ENCODE results near the gene UBN1. TPM values are rescaled to one million over a fixed set of nuclear protein-coding genes. Genes with fewer than 3 reads are reported as not detected.
"Not testable (repeated sequence)": the region's sequence is repeated elsewhere in the genome, so short reads cannot be mapped to it uniquely, and the experiment has no call there.

Gene UBN1
- total RNA-seq, 1 donor from 2014 or later, result 45.2 TPM

DNA sequence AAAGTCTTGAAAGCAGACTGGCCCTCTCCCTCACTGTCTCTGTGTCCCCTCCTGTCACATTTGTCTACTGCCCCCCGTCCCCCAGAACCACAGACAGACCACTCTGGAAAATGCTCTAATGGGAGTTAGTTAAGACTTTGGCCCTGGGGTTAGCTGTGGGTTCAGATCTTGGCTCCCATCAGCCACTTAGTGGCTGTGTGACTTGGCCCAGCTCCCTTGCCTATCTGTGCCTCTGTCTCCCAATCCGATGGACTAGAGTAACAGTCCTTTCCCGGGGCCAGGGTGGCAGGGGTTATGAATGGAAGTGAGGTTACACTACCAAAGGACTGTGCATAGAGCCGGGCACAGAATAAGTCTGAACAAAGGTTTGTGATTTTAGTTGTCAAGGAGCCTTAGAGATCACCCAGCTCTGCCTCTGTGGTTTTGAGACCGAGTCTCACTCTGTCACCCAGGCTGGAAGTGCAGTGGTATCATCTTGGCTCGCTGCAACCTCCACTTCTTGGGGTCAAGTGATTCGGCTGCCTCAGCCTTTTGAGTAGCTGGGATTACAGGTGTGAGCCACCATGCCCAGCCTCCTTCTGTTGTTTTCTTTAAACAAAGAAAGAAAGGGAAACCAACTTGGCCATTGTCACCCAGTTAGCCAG lies 66.0 kb downstream of the UBN1 start:
- ATAC-seq (no peak), DNase-seq (ENCODE audit: missing footprints) (no peak)
- intact Hi-C loops (cut with DNase I), result no loop called here

DNA sequence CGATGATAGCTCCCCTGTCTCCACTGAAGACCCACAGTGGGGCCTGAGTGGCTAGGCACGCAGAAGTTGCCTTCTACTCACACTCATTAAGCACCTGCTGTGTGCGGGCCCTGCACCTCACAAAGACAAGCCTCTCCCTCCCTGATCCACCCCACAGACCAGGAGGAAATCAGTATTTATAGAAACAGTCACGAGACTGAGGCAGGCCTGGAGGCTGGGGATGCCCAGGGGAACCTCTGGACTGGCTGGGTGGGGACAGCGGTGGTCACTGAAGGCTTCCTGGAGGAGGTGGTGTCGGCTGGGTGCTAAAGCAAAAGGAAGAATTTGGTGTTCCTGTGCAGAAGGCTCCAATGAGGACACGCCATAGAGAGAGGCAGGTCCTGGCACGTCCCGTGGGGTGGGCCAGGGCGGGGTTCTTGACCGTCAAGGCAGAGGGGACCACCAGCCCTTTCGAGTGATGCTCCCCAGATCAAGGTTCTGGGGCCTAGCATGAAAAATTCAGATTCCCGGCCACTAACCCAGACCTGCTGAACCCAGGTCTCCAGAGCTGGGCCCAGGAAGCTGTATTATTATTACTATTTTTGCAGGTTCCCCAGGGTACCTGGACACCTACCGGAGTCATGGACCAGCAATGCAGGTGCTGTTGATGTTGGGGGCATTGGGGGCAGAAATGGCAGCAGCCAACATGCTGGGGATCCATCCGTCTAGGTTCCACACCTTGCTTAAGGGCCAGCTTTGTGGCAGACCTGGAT lies 66.7 kb downstream of the UBN1 start:
- no peak for ATAC-seq
- intact Hi-C loops (cut with DNase I), result no loop called here
- DNase-seq (ENCODE audit: missing footprints), result no peak

DNA sequence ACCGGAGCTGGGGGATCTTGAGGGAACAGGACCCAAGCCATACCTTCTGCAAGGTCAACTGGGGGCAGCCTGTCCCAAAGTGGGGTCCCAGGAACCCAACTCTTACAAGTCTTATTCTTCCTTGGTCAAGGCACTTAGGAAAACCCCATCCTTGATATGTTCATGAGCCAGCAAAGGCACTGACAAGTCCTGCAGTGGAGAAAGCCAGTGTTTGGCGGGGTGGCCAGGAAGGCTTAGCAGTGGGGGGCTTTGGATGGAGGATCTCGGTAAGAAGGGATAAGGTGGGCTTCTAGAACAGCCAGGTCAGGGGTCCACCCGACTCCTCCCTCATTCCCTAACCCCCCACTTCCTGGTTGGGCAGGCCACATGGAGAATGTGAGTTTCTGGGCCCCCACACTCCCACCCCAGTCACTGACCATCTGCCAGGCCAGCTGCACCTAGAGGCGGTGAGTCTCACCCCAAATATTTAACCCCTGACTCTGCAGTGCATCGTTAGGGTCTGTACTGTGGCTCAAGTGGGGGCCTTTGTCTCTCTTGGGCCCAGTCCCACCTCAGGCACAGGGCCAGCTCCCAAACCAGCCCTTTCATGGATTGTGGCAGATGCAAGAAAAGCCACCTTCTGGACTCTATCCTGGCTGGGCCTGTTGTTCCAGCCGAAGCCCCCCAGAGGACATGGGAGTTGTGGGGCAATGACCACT lies 67.4 kb downstream of the UBN1 start:
- intact Hi-C loops (cut with DNase I), result no loop called here
- DNase-seq (ENCODE audit: missing footprints) (no peak), ATAC-seq (no peak)

DNA sequence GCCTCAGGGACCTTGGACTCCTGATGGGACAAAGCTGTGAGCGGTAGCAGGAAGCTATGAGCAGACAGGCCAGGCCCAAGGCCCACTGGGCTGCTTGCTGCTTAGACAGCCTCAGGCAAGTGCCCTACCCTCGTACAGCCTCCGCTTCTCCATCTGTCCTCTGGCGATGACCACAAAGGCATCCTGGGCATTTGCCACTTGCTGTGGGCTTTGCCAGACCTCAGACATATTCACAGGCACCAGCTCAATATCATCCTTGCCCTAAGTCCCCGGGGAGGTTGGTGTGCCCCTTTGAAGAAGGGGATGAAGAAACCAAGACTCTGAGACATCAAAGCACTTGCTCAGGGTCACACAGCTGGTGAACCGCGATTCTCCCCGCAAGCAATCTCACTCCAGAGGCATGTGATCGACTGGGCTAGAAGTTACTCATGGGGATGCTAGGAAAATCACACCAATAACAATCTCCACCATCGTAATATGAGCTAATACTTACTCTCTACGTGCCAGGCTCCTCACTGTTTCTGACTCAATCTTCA lies 68.0 kb downstream of the UBN1 start:
- intact Hi-C loops (cut with DNase I), result no loop called here
- no peak for ATAC-seq

DNA sequence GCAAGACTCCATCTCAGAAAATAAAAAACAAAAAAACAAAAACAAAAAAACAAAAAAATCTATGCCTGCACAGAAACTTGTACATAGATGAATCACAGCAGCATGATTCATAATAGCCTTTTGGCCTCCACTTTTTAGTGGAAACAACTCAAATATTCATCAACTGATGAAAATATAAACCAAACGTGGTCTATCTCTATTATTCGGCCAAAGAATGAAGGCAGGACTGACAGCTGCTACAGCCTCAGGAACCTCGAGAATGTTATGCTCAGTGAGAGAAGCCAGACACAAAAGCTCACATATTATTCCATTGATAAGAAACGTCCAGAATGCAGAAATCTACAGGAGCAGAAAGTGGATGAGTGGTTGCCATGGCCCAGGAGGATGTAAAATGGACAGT lies 69.8 kb downstream of the UBN1 start:
- intact Hi-C loops (cut with DNase I), result no loop called here
- ATAC-seq (no peak), DNase-seq (ENCODE audit: missing footprints) (no peak)

More for the DNA sequence above, 68.0 kb downstream of the UBN1 start:
- no peak for DNase-seq (ENCODE audit: missing footprints)

DNA sequence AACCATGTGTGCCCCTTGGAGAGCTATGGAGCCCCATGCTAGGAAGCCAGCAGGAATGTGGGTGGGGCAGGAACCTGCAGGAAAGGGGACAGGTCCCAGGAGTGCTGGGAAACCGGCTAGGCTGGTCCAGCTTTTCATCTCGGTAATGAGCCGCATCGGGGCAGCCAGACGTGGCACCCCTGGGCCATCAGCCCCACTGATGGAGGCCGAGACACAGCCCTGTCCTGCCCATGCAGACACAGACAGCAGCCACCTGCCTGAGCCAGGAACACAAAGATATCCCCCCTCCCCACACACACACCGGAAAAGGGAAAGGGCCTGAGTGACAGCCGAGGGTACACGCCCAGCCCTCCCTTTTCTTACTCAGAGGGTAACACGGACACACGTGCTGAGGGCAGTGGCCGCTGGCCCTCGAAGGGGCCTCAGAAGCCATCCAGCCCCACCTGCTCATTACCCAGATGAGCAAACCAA lies 71.5 kb downstream of the UBN1 start:
- ATAC-seq (no peak), DNase-seq (ENCODE audit: missing footprints) (no peak)
- intact Hi-C loops (cut with DNase I), result no loop called here

DNA sequence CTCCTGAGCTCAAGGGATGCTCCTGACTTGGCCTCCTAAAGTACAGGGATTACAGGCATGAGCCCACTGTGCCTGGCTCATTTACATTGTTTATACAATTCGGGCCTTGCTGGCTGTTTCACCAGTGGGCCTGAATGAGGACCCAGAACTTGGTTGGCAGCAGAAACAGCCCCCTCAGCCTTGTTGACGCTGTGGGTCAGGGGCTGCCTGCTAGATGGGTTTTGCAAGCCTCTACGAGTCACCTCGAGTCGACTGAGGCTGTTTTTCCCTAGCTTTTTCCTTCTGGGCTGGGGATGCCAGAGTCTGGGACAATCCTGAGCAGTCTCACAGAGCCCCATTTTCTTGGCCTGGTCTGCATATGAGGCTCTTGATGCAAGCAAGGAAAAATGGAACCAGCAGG lies 73.5 kb downstream of the UBN1 start:
- intact Hi-C loops (cut with DNase I), result no loop called here
- no peak for ATAC-seq

DNA sequence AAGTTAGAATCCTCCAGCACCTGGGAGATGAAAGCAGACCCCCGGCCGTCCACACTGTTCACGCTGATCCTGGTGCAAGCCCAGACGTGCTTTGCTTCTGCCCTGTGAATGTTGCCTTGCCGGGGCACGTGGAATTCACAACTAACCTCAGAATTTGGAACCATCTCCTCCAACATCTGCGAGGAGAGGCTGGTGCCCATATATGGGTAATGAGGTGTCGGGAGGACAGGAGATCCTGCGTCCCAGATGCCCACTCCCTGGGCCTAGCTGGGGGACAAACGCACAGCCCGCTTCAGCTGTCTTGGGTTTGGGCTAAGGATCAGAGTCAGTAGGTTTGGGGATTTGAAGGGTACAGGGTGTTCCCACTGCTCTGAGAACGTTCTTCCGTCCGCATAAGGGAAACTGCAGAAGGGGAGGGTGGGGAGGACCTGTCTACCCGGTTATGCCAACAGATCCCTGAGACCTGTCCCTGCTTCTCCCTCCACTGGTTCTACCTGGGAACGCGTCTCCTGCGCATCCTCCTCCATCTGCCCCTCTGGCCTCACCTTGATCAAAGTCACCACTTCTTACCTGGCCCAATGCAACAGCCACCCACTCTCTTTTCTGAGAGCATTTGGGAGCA lies 75.6 kb downstream of the UBN1 start:
- ATAC-seq, result no peak
- intact Hi-C loops (cut with DNase I), result no loop called here
- no peak for DNase-seq (ENCODE audit: missing footprints)

More for the DNA sequence above, 73.5 kb downstream of the UBN1 start:
- no peak for DNase-seq (ENCODE audit: missing footprints)

DNA sequence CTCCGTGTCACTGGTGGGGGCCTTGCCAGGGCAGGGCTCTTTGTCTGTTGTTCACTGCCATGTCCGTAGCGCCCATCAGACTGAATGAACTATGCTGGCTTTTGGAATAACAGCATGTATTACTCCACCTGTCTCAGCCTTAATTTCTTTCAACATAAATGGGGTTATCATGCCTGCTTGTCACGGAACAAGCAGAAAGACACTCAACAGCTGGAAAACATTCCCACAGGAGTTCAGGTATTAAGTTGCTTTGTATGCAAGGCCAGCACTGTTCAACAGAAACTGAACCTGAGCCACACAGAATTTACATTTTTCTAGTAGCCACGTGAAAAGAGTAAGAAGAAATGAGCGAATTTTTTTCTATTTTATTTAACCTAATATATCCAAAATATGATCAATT lies 76.6 kb downstream of the UBN1 start:
- intact Hi-C loops (cut with DNase I), result no loop called here
- DNase-seq (ENCODE audit: missing footprints) (no peak), ATAC-seq (no peak)

DNA sequence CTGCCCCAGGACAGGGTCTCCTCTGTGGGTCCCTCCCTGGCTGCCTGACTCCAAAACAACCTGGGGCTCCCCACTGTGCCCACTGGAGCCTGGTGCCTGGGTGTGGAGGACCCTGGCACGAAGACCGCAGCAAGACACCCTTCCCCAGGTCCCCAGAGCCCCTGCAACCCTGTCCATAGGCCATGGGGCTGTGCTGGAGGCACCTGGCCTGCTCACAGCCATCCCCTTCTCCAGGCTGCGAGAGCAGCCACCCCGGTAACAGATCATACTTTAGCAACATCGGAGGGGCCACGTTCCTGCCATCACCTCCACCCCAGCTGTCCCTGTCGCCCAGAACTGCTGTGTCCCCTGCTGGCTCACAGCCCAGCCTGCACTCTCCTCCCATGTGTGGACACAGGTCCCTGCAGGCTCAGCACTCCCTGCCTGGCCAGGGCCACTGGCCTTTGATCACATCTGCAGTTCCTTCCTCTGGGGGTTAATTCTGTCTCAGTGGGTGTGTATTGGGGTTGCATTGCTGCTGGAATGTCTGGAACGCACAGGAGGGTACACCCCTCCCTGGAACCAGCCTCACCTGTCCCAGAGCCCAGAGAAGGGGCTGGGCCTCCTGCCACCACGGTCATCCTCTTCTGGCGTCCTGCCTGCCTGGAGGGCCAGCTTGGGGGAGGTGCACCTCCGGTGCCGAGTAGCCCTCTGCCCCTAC lies 77.5 kb downstream of the UBN1 start:
- ATAC-seq, result peak; percentile 27
- intact Hi-C loops (cut with DNase I), result no loop called here
- DNase-seq (ENCODE audit: missing footprints), result no peak

DNA sequence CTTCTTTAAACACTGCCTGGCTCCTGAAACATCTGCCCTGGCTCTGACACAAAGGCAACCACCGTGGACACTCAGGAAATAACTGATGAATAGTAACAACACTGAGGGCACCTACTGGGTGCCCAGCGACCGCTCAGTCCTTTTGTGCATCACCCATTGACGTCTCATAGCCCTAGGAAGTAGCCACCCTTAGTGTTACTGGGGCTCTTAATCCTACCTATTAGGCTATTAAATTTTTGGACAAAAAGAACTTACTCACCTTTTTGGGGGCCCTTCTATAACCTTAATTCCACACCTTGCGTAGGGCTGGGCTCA lies 78.0 kb downstream of the UBN1 start:
- intact Hi-C loops (cut with DNase I), result no loop called here
- ATAC-seq, result no peak
- no peak for DNase-seq (ENCODE audit: missing footprints)

DNA sequence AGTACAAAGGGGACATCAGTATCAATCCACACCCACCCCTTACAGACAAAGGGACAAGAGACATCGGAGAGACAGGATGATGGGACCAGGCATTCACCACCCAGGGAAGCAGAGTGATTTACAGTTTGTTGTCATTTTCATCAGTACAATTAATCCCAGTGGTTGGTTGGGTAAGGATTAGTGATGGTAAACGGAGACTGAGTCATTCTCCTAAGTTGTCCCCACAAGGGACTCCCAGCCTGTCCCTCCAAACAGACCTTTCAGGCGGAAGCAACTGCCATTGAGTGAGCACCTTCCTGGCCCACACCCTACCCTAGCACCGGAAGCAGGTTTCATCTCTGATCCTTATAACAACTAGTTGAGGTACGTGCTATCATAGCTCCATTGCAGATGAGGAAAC lies 78.5 kb downstream of the UBN1 start:
- ATAC-seq (no peak), DNase-seq (ENCODE audit: missing footprints) (no peak)
- intact Hi-C loops (cut with DNase I), result no loop called here

DNA sequence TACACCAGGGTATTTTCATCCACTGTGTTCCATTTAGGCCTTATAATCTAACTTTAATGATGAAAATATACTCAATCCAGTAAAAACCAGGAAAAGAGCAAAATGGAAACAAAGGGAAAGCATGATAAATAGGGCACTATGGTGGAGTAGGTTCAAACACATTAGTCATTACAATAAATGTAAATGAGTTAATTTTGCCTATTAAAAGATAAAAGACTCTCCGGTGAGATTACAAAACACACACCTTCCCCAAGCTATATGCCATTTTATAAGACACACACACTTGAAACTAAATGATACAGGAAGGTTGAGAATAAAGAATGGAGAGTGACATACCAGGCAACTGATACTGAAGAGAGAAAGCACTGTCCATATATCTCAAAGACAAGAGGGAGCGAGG lies 79.6 kb downstream of the UBN1 start:
- no peak for DNase-seq (ENCODE audit: missing footprints)
- intact Hi-C loops (cut with DNase I), result no loop called here
- ATAC-seq, result no peak

DNA sequence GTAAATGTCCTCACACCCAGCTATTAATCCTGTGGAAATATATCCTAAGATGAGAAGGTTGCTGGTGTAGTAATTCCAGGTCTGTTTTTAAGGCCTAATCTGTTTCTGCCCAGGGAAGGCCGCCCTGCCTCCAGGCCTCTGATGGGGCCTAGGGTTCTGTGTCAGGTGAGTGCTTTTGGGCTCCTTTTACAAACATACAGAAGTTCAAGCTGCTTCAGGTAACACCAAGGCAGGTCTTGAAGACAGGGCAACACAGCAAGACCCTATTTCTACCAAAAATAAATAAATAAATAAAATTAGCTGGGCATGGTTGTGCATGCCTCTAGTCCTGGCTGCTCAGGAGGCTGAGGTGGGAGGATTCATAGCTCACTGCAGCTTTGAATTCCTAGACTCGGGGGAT lies 80.4 kb downstream of the UBN1 start:
- DNase-seq (ENCODE audit: missing footprints) (no peak), ATAC-seq (no peak)
- intact Hi-C loops (cut with DNase I), result no loop called here

DNA sequence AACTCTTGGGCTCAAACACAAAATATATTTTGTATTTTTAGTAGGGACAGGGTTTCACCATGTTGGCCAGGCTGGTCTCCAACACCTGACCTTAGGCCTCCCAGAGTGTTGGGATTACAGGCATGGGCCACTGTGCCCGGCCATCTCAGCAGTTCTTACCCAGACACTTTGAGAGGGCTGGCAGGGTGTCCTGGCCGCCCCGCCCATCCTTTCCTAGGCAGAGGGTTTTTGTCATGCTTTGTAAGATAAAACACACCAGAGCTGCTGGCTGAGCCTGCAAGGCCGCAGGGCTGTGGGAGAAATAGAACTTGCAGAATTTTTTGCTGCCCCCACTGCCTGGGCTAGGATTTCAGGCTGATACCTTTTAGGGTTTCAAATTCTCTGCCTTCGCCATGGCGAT lies 80.9 kb downstream of the UBN1 start:
- DNase-seq (ENCODE audit: missing footprints), result no peak
- intact Hi-C loops (cut with DNase I), result no loop called here

DNA sequence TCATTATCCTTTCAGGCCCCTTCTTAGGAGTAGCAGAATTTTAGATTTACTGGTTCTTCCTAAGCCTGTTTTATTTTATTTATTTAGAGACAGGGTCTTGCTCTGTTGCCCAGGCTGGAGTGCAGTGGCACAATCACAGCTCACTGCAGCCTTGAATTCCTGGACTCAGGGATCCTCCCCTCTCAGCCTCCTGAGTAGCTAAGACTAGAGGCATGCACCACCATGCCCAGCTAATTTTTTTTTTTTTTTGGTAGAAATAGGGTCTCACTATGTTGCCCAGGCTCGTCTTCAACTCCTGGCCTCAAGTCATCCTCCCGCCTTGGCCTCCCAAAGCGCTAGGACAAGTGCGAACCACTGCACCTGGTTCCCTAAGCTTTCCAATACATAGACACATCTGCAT lies 82.3 kb downstream of the UBN1 start:
- intact Hi-C loops (cut with DNase I); ATAC-seq; DNase-seq (ENCODE audit: missing footprints): not testable (repeated sequence)

More for the DNA sequence above, 80.9 kb downstream of the UBN1 start:
- no peak for ATAC-seq

DNA sequence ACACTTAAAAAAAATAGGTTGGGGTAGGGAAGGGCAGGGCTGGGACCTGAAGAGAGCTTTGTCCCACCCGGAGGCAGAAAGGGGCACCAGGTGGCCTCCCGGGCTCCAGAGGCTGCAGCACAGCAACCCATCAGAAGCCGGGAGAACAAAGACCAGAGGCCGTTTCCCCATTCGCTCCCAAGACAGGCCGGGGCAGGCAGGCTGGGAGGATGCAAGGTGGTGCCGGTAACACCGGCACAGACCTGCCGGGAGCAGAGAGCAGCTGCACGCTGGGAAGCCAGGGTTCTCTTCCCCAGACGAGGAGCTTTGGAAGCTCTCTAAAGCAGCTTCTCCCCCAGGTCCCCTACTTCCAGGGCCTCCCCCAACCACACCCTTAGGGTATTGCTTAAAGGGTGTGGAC lies 84.1 kb downstream of the UBN1 start:
- intact Hi-C loops (cut with DNase I), result no loop called here
- no peak for DNase-seq (ENCODE audit: missing footprints)
- ATAC-seq, result no peak
